IPS DF 19.7 (cell line): ENCODE data around the gene SLC46A3.

Source experiments
- DNase-seq: peaks from one replicate; pipeline ENCODE4 v3.0.0-alpha.2; 2013; ENCODE audit warnings: low read depth, low spot score

The SLC46A3 gene

GRCh38 chr13:28734906-28735305 is 16.1 kb upstream of the SLC46A3 start:
- no peak for DNase-seq

GRCh38 chr13:28730762-28731161 is 12.0 kb upstream of the SLC46A3 start:
- DNase-seq: no peak

GRCh38 chr13:28729541-28729940 is 10.8 kb upstream of the SLC46A3 start:
- DNase-seq: no peak

GRCh38 chr13:28728642-28729041 is 9.9 kb upstream of the SLC46A3 start:
- DNase-seq: no peak

GRCh38 chr13:28725046-28725610 is 6.4 kb upstream of the SLC46A3 start:
- DNase-seq: no peak

- no peak for DNase-seq
These were observed 5.0 kb upstream of the SLC46A3 start for GRCh38 chr13:28723806-28724205.

- no peak for DNase-seq
These were observed 671 bp upstream of the SLC46A3 start for GRCh38 chr13:28719227-28720055.

- DNase-seq: no peak
These were observed 601 bp downstream of the SLC46A3 start for GRCh38 chr13:28718196-28718542.

- DNase-seq: no peak
These were observed 1.6 kb downstream of the SLC46A3 start for GRCh38 chr13:28717170-28717569.

- no peak for DNase-seq
These were observed 2.3 kb downstream of the SLC46A3 start for GRCh38 chr13:28716511-28716910.

- DNase-seq: no peak
These were observed 4.1 kb downstream of the SLC46A3 start for GRCh38 chr13:28714651-28715050.

GRCh38 chr13:28710161-28710560 is 8.6 kb downstream of the SLC46A3 start:
- no peak for DNase-seq

GRCh38 chr13:28707629-28708427 is 10.9 kb downstream of the SLC46A3 start:
- no peak for DNase-seq

- DNase-seq: no peak
These were observed 13.2 kb downstream of the SLC46A3 start for GRCh38 chr13:28705461-28706083.

GRCh38 chr13:28704919-28705318 is 13.9 kb downstream of the SLC46A3 start:
- no peak for DNase-seq

- no peak for DNase-seq
These were observed 14.5 kb downstream of the SLC46A3 start for GRCh38 chr13:28704282-28704681.

- no peak for DNase-seq
These were observed 19.5 kb downstream of the SLC46A3 start for GRCh38 chr13:28699246-28699645.

- DNase-seq: no peak
These were observed 21.3 kb downstream of the SLC46A3 start for GRCh38 chr13:28697441-28697840.

GRCh38 chr13:28693605-28694491 is 24.9 kb downstream of the SLC46A3 start:
- peak; percentile 40 for DNase-seq

- no peak for DNase-seq
These were observed 32.9 kb downstream of the SLC46A3 start for GRCh38 chr13:28685892-28686291.

- DNase-seq: no peak
These were observed 33.7 kb downstream of the SLC46A3 start for GRCh38 chr13:28685114-28685513.
